NCI-H2081 treated with DMSO at 0.1 percent for 48 hours (cell line): ENCODE data around the gene RASSF6.
A peak's percentile ranks its signal among the peaks of the same experiment; 100 is the strongest.
"Not testable (repeated sequence)": the region's sequence is repeated elsewhere in the genome, so short reads cannot be mapped to it uniquely, and the experiment has no call there.

Experiments
- DNase-seq: peaks from one replicate; lab custom pipeline; 2025; lab: John Stamatoyannopoulos, UW

The RASSF6 gene

DNA sequence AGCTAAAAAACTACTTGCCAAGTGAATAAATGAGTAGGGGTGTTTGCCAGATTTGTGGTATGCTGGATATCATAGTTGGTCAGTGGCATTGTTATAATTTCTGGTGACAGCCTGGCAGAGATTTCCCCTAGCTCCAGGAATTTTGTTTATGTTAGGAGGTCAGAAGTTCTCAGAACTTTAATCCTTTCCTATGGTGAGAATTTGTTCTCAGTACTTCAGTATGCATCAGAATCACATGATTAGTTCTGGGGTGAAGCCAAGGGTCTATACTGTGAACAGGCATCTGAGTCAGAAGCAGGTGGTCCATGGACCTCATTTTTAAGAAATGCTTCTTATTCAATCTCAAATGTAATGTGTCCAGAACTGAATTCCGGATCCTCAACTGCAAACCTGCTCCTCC, 10.5 kb downstream of the RASSF6 start:
- DNase-seq: no peak

DNA sequence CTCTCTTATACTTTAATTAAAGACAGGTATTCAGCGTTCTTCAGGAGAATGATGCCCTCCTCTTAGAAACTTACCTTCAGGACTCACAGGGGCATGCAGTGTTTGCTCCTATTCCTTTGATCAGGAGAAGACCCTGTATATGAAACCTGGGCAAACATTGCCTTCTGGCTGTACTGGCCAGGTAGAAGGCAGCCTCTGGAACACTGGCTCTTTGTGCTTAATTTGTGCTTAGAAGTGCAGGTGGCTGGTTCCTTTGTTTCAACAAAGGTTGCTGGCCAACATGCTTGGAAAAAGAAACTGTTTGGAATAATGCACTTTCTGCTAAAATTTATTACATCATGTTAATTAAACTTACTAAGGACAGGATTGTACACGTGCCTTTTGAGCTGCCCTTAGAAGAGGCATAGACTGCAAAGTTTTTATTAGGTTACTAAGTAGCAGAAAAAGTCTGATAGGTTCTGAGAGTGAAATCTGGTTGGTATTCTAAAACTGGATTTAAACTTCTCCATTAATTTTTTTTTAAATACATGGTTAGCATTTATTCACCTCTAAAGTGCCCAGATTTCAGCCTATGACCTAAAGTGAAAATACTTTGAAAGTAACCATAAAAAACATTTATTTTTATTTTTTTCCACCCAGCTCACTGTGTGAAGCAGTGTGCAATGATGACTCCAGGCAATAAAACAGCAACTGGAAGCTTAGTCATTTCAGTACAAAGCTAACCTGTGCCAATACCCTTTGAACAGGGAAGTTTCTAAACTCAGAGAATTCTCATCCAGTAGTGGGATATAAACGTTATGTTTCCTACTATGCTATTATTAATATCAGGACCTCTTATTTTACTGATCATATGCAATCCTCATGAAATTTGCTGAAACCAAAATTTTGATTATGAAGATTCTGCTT, 11.3 kb downstream of the RASSF6 start:
- peak; percentile 56 for DNase-seq

- no peak for DNase-seq
Observed at GRCh38 chr4:73607375-73608033, 12.7 kb downstream of the RASSF6 start.

DNA sequence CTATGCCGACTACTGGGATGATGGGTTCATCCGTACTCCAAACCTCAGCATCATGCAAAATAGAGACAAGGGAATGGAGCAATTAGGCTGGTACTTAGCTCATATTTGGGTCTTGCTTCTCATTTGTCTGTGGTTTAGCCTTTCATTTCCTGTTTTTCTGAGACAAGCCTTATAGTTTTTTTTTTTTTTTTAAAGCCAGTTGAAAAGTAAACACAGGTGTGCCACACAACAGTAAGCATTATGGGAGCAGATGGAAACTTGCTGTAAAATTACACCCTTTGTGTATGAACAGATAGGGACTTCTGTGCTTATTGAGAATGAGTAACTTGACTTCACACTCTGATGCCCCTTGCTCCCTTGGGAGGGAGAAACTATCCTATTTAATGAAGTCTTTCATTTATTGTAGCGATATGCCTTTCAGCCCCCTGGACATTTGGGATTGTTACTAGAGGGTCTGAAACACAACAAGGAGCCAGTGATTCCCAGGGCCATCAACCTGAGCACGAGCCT, 13.7 kb downstream of the RASSF6 start:
- peak; percentile 49 for DNase-seq

- no peak for DNase-seq
Observed at GRCh38 chr4:73603854-73604584, 16.2 kb downstream of the RASSF6 start.

- DNase-seq: no peak
Observed at GRCh38 chr4:73603271-73603710, 16.9 kb downstream of the RASSF6 start.

GRCh38 chr4:73600954-73601353, 19.3 kb downstream of the RASSF6 start:
- DNase-seq: no peak

GRCh38 chr4:73599182-73599581, 21.1 kb downstream of the RASSF6 start:
- no peak for DNase-seq

GRCh38 chr4:73597594-73597993, 22.6 kb downstream of the RASSF6 start:
- no peak for DNase-seq

GRCh38 chr4:73597183-73597582, 23.1 kb downstream of the RASSF6 start:
- DNase-seq: not testable (repeated sequence)

GRCh38 chr4:73596001-73596400, 24.2 kb downstream of the RASSF6 start:
- no peak for DNase-seq

DNA sequence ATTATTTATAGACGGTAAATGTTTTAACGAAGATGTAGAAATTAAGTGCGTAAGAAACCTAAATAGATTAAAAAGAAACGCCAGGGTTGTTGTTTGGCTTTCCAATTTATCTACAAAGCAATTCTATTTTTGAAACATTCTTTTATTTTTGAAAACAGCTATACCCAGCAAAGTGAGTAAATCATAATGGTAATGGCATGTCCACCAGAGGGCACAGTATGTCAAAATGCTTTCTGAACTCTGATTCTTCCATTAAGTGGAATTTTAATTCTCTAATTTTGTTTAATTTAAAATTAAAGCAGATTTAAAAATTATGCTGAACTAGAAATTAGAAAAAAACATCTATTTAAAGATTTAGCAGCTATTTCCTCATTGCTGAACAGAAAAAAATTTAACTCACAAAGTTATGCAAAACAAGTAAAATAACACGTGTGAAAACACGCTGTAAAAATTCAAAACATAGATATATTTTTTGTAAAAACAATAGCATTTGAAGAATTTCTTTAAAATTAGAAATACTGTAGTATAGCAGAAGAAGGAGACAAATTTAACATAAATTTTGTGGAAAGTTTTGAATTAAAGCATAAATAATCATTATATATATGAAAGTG, 26.5 kb downstream of the RASSF6 start:
- DNase-seq: no peak

DNA sequence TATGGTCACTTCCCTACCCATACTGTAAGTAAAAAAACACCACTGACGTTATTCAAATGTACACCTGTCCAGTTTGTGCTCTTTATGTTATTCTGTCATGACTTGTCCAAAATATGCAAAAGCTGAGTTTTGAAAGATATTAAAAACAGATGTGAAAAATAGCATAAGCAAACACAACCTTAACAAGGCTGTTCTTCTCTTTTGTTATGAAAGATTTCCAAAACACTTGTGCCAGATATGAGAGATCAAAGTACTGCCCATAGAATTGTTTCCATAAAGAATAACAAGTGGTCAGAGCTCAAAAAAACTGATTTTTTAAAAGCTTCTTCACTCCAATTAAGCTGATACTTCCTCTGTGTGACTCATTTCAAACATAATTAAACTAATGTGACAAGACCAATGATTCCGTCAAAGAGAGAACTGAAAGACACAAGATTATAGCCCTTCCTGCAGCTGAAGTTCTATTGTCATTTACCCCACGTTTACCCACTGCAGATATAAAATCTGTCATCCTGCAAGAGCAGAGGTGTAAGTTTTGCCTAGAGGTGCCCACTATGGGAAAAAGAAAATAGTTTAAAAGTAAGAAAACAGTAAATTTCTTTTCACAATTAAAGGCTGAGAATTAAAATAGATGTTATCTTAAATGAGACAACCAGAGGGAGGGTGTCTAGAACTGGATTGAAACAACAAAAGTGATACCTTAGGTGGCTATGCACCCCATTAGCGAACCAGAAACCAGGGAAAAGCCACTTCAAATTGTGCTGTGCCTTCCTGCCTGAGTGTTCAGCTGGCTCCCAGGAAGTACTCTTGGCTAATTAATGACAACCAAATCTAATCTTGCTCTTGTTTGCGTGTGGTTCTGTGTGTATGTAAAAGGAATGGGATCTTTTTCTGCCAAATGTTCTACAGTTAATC, 30.1 kb downstream of the RASSF6 start:
- DNase-seq: peak; percentile 33

DNA sequence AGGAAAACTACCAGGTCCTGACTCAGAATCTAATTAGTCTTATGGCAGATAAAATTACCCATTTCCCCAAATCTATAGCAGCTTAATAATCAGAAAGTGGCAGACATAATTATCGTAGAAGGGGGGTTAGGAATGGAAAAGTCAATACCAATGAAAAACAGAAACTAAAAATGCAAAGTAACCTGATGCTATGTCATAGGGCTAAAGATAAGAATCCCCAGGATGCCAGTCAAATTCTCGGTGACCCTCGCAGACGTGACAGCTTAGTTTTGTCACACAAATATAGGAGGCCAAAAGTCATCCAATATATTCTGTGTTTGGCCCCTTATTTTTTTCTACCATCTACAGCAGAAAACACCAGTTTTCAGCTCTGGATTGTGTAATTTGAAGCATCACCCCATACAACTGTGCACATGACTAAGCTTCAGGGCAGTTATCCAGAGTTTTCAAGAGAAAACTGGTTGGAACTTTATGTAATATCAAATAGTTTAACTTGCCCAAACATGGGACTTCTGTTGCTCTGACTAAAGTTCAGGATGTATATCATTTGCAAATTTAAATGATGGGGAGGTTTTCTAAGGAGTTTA, 30.9 kb downstream of the RASSF6 start:
- no peak for DNase-seq

DNA sequence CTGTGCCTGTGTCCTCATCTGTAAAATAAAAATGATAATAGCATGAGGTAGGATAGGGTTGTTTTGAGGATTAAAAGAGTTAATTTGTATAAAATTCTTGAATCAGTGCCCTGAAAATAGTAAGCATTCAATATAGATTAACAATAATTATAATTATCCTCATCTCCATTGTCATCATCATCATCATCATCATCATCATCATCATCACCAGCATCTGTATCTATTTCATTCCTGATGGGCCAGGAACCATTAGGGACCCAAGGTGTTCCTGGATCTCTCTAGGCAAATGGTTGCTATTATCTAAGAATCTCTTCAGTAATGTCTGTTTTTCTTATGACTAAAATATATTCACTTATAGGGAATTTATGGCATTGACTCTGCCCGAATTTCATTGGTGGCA, 31.6 kb downstream of the RASSF6 start:
- DNase-seq: no peak

DNA sequence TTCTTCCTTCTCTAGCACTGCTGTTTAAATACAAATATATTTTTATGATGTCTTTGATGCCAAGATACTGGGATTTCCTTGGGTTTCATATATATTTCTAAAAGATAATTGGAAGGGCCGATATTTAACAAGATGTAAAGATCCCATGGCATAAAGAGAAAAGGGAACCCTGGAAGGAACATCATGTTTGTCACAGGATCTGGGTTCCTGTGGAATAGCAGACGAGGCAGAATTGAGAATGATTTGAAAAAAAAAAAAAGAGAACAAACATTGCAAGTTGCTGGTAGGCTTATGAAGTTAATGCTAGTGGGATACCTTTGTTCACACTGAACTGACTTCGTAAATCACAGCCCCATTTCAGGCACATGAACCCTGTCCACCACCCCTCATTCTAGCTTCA, 33.6 kb downstream of the RASSF6 start:
- no peak for DNase-seq

DNA sequence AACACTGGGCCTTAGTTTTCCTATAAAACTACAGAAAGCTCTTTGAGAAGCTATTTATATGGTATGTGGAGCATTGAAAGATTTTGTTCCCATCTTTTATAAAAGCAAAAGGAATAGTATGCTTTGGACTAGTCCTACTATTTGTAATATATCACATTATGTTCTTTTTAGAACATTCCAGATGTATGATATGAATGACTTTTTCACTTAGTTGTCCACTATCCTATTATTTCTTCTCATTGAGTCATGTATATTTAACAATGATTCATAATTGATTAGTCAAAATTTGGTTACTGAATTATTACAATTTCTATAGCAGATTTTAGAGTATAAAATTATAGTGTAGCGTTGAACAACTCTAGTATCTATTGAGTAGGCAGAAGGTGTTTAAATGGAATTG, 34.2 kb downstream of the RASSF6 start:
- no peak for DNase-seq

DNA sequence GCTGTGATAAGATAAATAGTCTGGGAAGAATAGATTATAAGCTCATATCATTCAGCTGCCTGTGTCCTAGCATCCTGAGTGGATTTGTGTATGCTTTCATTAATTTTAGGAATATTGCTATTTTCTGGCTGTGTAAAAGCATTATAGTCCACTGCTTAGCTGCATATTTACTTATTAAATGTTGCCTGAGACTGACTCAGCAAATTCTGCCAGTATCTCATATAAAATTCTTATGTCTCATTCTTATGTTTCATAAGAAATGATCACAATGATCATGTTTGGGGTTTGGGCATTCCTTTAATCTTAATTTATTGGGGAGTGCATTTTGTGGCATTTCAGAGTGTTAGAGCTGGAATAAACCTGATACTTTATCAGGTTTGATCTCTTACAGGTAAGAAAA, 34.9 kb downstream of the RASSF6 start:
- no peak for DNase-seq

DNA sequence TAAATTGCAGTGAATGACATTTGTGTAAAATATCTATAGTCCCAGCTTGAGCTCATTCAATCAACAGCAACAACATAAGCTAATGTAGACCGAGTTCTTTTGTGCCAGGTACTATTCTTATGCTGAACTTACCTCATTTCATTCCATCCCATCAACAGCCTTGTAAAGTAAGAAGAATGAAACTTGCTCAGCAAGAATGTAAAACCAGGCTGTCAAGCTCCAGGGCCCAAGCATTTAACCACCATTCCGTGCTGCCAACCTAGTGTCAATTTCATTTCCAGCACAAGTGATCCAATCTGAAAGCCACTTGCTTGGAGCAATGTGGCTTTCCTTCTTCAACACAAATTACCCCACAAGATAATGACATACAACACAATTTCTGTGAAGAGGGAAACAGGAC, 36.6 kb downstream of the RASSF6 start:
- DNase-seq: no peak

DNA sequence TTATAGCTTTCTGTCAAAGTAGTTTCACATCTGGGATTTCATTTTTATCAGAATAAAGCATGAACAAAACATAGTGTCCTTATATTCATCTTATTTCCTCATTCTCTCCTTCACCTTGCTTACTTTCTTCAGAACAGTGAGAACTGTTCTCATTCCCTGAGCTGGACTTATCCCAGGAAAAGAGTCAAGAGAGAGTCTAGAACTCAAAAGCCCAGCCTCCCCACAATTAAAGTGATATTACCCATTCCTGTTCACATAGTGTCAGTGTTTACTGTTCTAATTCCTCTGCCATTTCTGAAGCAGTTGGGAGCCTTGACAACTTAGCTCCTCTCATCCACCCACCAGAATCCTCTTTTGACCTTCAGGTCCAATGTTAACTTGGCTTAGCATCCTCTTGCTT, 42.9 kb downstream of the RASSF6 start:
- DNase-seq: no peak

DNA sequence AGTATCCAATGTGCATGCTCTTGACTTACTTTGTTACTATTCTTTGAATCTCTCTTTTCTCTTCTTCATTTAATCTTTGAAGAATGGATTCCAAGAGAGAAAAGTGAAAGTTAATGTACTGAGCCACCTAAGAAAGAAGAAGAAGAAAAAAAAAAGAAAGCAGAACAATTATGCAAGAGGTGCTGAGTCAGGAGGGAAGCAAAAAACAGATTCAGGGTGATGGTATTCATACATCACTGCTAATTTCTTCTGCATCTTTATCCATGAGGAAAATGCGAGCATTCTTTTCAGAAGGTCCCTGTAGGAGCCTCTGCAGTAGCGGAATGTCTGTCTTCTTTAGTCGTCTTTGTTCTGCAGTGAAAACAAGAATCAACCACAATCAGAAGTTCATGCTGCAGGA, 43.9 kb downstream of the RASSF6 start:
- DNase-seq: no peak
